HepG2 (cell line): ENCODE data around the gene DLEC1. TPM values are rescaled to one million over a fixed set of nuclear protein-coding genes. Genes with fewer than 3 reads are reported as not detected.
A peak's percentile ranks its signal among the peaks of the same experiment; 100 is the strongest.

Source experiments
- CCDC6 ChIP-seq: sonication (generic); formaldehyde crosslinking; IDR thresholded peaks from 2 replicates; pipeline ENCODE4 v1.8.1; 2022; ENCODE audit warnings: mild to moderate bottlenecking, missing genetic modification reagents, moderate library complexity
- CENPX ChIP-seq: sonication (generic); formaldehyde crosslinking; IDR thresholded peaks from 2 replicates; pipeline ENCODE4 v1.9.0; 2021; ENCODE audit warnings: mild to moderate bottlenecking, missing genetic modification reagents, moderate library complexity
- ETV6 ChIP-seq: sonication (generic); formaldehyde crosslinking; conservative IDR thresholded peaks from 2 replicates; pipeline ENCODE4 v1.4.0; 2020; ENCODE audit warnings: missing genetic modification reagents
- HCFC1 ChIP-seq: fragments of 150-350 bp; IDR thresholded peaks from 2 replicates; pipeline ENCODE4 v1.6.1; 2014; ENCODE audit warnings: low read depth, low read length
- PHF21A ChIP-seq: sonication (generic); formaldehyde crosslinking; IDR thresholded peaks from 2 replicates; pipeline ENCODE4 v1.5.0; 2020; ENCODE audit warnings: mild to moderate bottlenecking, missing genetic modification reagents
- RFX3 ChIP-seq: IDR thresholded peaks from 2 replicates; pipeline ENCODE4 v1.6.1; 2016; ENCODE audit warnings: missing biosample characterization, missing genetic modification reagents
- STAT5B ChIP-seq: sonication (generic); formaldehyde crosslinking; IDR thresholded peaks from 2 replicates; pipeline ENCODE4 v1.4.0; 2020; ENCODE audit warnings: missing genetic modification reagents
- YY1 ChIP-seq: IDR thresholded peaks from 2 replicates; pipeline ENCODE4 v1.6.1; 2011; ENCODE audit warnings: low read length, low read depth, moderate library complexity, mild to moderate bottlenecking; ENCODE audit not compliant: insufficient read depth, insufficient replicate concordance
- ZFP36L2 ChIP-seq: sonication (generic); formaldehyde crosslinking; IDR thresholded peaks from 2 replicates; pipeline ENCODE4 v1.4.0; 2020; ENCODE audit warnings: missing genetic modification reagents
- ZKSCAN5 ChIP-seq: sonication (generic); formaldehyde crosslinking; IDR thresholded peaks from 2 replicates; pipeline ENCODE4 v1.5.1; 2020; ENCODE audit warnings: mild to moderate bottlenecking, missing genetic modification reagents
- ZNF589 ChIP-seq: sonication (generic); formaldehyde crosslinking; conservative IDR thresholded peaks from 2 replicates; pipeline ENCODE4 v1.8.0; 2022; ENCODE audit warnings: mild to moderate bottlenecking, moderate library complexity, missing genetic modification reagents
- ZNF660 ChIP-seq: sonication (generic); formaldehyde crosslinking; IDR thresholded peaks from 2 replicates; pipeline ENCODE4 v1.5.1; 2020; ENCODE audit warnings: mild to moderate bottlenecking, low read depth, missing genetic modification reagents, borderline replicate concordance
- ZNF878 ChIP-seq: sonication (generic); formaldehyde crosslinking; IDR thresholded peaks from 2 replicates; pipeline ENCODE4 v1.8.1; 2023; ENCODE audit warnings: mild to moderate bottlenecking, missing genetic modification reagents, moderate library complexity
- polyA plus RNA-seq, 8 experiments: library from polyadenylated mRNA; depleted of rRNA in 3 of 8; stranded (reverse) in 7 of 8; unstranded in 1 of 8; fragments of >200 nt; fragmentation: Illumina TruSeq in 4 of 8; extraction: Trizol in 4 of 8; gene quantifications; 2 replicates each; pipeline versions ENCODE4 v1.2.1 to v1.2.3, GENCODE V29; 2011 to 2016; ENCODE audit warnings: low read depth in 4 of 8, missing spikeins in 1 of 8, mixed read lengths in 1 of 8; ENCODE audit not compliant: insufficient read depth in 1 of 8
- total RNA-seq, 5 experiments: library from RNA; depleted of rRNA; stranded (reverse); fragments of >200 nt; fragmentation: Illumina TruSeq; extraction: Trizol; gene quantifications; 2 replicates each; pipeline ENCODE4 v1.2.3, GENCODE V29; 2016; ENCODE audit warnings: low read depth in 1 of 5
- TF ChIP-seq, protein P1 (sequence below): sonication (generic); formaldehyde crosslinking; IDR thresholded peaks from 2 replicates; pipeline ENCODE4 v1.5.0; 2020; ENCODE audit warnings: mild to moderate bottlenecking, missing genetic modification reagents
- TF ChIP-seq, protein P2 (sequence below): sonication (generic); formaldehyde crosslinking; IDR thresholded peaks from 2 replicates; pipeline ENCODE4 v1.8.0; 2023; ENCODE audit warnings: mild to moderate bottlenecking, missing genetic modification reagents
- TF ChIP-seq, protein P3 (sequence below): sonication (generic); formaldehyde crosslinking; IDR thresholded peaks from 2 replicates; pipeline ENCODE4 v1.5.0; 2020; ENCODE audit warnings: mild to moderate bottlenecking, missing genetic modification reagents, borderline replicate concordance
- TF ChIP-seq, protein P4 (sequence below): IDR thresholded peaks from 2 replicates; pipeline ENCODE4 v1.6.1; 2016; ENCODE audit warnings: missing compliant biosample characterization, missing genetic modification reagents, borderline replicate concordance

Gene DLEC1
- total and polyA plus RNA-seq, 2 of the 13 experiments (the other 11 are each of a cell fraction or from before 2014, with no cell fraction given), result 0.09 TPM; not detected in 1

DNA sequence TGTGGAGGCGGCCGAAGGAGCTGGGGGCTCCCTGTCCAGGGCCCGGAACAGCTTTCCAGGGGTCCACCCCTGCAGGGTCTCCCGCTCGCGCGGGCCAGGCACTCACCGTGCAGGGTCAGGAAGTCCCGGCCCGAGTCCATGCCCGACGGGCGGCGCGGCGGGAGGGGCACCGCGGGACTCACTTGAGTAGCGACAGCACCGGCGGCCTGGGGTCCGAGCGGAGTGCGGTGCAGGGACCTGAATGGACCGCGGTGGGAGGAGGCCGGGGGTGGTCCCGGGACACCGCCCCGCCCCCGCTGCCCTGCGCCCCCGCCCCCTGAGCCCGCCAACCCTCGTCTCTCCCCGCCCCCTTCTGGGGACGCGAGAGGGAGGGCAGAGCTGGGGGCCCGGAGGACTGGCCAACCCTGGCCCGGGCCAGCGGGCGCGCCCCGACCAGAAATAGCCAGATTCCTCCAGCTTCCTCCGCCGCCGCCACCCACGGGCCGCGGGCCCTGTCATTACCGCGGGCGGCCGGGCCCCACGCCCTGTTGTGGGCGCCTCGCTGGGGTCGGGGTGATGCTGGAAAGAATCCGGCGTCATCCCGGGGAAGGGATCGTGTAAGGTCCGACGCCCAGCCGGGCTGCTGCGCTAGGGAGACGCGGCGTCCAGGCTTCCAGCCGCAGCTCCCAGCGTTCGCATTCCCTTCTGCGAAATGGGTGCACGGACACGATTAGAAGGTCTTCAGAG, 9.4 kb upstream of the DLEC1 start, which contains the start of gene PLCD1 (continued):
- TF ChIP-seq ZFP36L2 (CRISPR knock-in tag) (no peak), RFX3 (CRISPR knock-in tag) (no peak), HCFC1 (no peak), YY1 (no peak), STAT5B (CRISPR knock-in tag) (no peak), ZNF878 (CRISPR knock-in tag) (no peak), ZNF589 (CRISPR knock-in tag) (0 out of 2 replicates have a peak, but pooled peaks have one; percentile 51), ETV6 (CRISPR knock-in tag) (no peak), PHF21A (CRISPR knock-in tag) (no peak), ZKSCAN5 (CRISPR knock-in tag) (no peak), CENPX (CRISPR knock-in tag) (no peak), ZNF660 (CRISPR knock-in tag) (no peak), CCDC6 (CRISPR knock-in tag) (no peak)
- TF ChIP-seq, protein P1, sequence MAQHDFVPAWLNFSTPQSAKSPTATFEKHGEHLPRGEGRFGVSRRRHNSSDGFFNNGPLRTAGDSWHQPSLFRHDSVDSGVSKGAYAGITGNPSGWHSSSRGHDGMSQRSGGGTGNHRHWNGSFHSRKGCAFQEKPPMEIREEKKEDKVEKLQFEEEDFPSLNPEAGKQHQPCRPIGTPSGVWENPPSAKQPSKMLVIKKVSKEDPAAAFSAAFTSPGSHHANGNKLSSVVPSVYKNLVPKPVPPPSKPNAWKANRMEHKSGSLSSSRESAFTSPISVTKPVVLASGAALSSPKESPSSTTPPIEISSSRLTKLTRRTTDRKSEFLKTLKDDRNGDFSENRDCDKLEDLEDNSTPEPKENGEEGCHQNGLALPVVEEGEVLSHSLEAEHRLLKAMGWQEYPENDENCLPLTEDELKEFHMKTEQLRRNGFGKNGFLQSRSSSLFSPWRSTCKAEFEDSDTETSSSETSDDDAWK (CRISPR knock-in tag), result no peak
- TF ChIP-seq, protein P2, sequence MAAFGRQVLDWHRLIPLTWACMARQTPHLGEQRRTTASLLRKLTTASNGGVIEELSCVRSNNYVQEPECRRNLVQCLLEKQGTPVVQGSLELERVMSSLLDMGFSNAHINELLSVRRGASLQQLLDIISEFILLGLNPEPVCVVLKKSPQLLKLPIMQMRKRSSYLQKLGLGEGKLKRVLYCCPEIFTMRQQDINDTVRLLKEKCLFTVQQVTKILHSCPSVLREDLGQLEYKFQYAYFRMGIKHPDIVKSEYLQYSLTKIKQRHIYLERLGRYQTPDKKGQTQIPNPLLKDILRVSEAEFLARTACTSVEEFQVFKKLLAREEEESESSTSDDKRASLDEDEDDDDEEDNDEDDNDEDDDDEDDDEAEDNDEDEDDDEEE (CRISPR knock-in tag), result no peak
- TF ChIP-seq, protein P3, sequence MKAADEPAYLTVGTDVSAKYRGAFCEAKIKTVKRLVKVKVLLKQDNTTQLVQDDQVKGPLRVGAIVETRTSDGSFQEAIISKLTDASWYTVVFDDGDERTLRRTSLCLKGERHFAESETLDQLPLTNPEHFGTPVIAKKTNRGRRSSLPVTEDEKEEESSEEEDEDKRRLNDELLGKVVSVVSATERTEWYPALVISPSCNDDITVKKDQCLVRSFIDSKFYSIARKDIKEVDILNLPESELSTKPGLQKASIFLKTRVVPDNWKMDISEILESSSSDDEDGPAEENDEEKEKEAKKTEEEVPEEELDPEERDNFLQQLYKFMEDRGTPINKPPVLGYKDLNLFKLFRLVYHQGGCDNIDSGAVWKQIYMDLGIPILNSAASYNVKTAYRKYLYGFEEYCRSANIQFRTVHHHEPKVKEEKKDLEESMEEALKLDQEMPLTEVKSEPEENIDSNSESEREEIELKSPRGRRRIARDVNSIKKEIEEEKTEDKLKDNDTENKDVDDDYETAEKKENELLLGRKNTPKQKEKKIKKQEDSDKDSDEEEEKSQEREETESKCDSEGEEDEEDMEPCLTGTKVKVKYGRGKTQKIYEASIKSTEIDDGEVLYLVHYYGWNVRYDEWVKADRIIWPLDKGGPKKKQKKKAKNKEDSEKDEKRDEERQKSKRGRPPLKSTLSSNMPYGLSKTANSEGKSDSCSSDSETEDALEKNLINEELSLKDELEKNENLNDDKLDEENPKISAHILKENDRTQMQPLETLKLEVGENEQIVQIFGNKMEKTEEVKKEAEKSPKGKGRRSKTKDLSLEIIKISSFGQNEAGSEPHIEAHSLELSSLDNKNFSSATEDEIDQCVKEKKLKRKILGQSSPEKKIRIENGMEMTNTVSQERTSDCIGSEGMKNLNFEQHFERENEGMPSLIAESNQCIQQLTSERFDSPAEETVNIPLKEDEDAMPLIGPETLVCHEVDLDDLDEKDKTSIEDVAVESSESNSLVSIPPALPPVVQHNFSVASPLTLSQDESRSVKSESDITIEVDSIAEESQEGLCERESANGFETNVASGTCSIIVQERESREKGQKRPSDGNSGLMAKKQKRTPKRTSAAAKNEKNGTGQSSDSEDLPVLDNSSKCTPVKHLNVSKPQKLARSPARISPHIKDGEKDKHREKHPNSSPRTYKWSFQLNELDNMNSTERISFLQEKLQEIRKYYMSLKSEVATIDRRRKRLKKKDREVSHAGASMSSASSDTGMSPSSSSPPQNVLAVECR, result peak; percentile 16; the same call in 1 of the 2 replicates
- TF ChIP-seq, protein P4, sequence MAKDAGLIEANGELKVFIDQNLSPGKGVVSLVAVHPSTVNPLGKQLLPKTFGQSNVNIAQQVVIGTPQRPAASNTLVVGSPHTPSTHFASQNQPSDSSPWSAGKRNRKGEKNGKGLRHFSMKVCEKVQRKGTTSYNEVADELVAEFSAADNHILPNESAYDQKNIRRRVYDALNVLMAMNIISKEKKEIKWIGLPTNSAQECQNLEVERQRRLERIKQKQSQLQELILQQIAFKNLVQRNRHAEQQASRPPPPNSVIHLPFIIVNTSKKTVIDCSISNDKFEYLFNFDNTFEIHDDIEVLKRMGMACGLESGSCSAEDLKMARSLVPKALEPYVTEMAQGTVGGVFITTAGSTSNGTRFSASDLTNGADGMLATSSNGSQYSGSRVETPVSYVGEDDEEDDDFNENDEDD (CRISPR knock-in tag), result no peak
